Lower leg skin (tissue), 3 donors: ENCODE results near the gene USH1G.

ENCODE experiments used
- CTCF ChIP-seq, 3 donors: fragments of 450-650 bp; IDR thresholded peaks; one replicate each; pipeline ENCODE4 v1.5.1; 2016; ENCODE audit warnings: antibody characterized with exemption in 3 of 3, mild to moderate bottlenecking in 3 of 3, moderate library complexity in 2 of 3
- POLR2A ChIP-seq, 2 donors: fragments of 450-650 bp; IDR thresholded peaks; one replicate each; pipeline ENCODE4 v1.6.1; 2016 to 2017; ENCODE audit warnings: antibody characterized with exemption in 2 of 2, mild to moderate bottlenecking in 1 of 2, moderate library complexity in 1 of 2

- TF ChIP-seq CTCF (IDR thresholded peaks at IDR 0.05) (no peak), POLR2A (IDR thresholded peaks at IDR 0.05) (no peak)
These were observed 56.7 kb downstream of the USH1G start for GRCh38 chr17:74866198-74866835.
